Medulla oblongata (tissue), 1 donor: ENCODE results near the gene ARHGAP18.

Experiments
- DNase-seq: peaks from one replicate; pipeline ENCODE4 v3.0.0-alpha.2; 2015; ENCODE audit errors: extremely low spot score

The ARHGAP18 gene

GRCh38 chr6:129617986-129618385 lies 92.0 kb downstream of the ARHGAP18 start:
- DNase-seq: no peak

DNA sequence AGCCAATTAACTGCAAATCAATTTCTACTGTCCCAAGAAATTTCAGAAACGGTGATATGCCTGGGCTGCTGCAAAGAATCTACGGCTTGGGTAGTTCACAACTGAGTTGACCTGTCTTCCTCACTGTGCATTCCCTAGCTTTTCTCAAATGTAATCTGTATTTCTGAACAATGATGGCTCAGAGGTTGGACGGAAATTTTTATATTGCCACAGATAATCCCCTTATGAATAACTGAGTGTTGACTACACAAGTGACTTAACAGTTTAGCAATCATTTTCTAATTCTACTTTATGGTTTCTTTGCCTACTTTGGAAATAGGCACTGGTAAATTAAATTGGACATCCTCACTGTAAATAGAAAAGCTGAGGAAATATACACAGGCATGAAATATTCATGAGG lies 94.5 kb downstream of the ARHGAP18 start:
- no peak for DNase-seq

GRCh38 chr6:129615020-129615419 lies 95.0 kb downstream of the ARHGAP18 start:
- no peak for DNase-seq

DNA sequence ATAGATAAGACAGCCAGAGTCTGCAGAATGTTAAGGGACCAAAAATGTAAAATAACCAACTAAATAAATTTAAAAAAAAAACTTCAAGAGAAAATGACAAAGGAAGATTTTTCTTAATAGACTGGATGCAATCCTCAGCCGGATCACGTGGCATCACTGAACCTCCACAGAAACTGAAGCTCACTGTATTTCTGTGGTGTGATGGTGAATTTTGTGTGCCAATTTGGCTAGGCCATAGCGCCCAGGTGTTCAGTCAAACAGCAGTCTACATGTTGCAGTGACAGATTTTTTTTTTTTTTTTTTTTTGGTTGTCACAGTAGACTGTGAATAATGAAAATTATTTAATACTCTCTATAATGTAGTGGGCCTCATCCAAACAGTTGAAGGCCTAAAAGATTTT lies 95.5 kb downstream of the ARHGAP18 start:
- no peak for DNase-seq

- no peak for DNase-seq
Measured at GRCh38 chr6:129612440-129612839, 97.5 kb downstream of the ARHGAP18 start.

- DNase-seq: no peak
Measured at GRCh38 chr6:129609635-129610034, 100.3 kb downstream of the ARHGAP18 start.

DNA sequence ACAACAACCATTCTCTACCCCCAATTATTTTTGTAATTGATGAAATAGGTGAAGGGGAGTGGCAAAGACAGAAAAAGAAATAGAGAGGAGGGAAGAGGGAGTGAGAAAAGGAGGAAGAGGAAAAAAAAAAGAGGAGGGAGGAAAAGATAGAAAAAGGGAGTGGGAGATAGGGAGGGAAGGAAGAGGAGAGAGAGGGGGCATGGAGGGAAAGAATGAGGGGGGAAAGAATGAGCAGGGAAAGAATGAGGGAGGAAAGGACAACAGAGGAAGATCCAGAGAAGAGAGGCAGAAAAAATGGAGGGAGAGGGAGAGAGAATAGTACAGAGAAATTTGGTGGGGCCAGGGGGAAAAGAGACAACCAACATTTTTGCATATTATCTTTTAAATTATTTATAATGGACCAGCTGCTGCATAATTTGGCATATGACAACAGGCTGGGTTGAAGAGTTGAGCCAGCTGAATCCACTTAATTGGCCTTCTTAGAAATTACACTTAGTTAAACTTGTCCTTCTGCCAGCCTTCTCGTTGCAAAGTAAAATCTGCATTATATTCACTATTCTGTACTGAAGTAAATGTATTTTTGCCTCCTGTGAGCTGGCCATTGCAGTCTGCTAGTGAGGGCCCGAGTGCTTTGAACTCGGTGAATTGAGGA lies 101.0 kb downstream of the ARHGAP18 start:
- DNase-seq: no peak

GRCh38 chr6:129607581-129608186 lies 102.3 kb downstream of the ARHGAP18 start:
- DNase-seq: no peak

- DNase-seq: no peak
Measured at GRCh38 chr6:129606664-129607063, 103.3 kb downstream of the ARHGAP18 start.

- peak; percentile 13 for DNase-seq
Measured at GRCh38 chr6:129605967-129606366, 104.0 kb downstream of the ARHGAP18 start.

DNA sequence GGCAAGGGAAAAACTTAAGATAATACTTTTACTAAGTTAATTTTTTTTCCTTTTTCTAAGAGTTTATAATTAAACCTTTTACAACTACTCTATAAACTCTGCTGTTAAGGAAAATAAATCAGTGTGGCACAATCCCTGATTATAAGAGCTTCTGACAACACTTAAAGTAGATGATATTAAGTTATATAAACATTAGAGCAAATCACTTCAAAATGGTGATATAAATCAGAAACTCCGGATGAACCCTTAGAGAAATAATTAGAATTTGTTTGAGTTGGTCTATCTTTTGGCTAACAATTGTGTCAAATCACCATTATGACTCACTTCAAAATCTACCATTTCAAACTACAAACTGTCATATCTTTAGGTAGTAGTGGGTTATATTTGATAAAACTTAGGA lies 104.9 kb downstream of the ARHGAP18 start:
- no peak for DNase-seq

DNA sequence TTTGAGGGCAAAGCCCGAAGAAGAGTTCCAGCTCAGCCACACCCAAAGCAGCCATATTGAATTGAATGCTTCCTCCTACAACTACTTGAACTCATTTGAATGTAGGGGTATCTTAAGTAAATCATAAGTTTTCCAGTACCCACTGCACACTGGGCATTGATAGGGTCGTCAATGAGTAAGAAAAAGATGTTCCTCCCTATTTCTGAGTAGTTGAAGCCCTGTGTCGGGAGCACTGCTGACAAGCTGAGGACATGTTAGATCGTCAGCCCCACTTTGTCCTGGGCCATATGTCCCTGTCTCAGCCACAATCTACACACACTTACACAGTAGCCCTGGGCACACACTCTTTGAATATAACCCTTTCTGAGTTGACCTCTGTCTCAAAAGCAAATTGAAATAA lies 105.7 kb downstream of the ARHGAP18 start:
- DNase-seq: no peak

GRCh38 chr6:129603741-129604140 lies 106.2 kb downstream of the ARHGAP18 start:
- DNase-seq: no peak

DNA sequence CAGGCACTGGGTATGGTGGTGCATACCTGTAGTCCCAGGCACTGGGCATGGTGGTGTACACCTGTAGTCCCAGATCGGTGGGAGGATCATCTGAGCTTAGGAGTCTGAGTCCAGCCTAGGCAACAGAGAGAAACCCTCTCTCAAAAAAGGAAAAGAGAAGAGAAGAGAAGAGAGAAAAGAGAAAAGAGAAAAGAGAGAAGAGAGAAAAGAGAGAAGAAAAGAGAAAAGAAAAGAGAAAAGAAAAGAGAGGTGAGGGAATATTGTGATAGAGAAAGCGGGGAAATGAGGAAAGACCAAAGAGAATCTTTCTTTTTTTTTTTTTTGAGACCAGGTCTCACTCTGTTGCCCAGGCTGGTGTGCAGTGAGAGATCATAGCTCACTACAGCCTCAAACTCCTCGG lies 108.7 kb downstream of the ARHGAP18 start:
- no peak for DNase-seq

GRCh38 chr6:129599467-129599866 lies 110.5 kb downstream of the ARHGAP18 start:
- no peak for DNase-seq

DNA sequence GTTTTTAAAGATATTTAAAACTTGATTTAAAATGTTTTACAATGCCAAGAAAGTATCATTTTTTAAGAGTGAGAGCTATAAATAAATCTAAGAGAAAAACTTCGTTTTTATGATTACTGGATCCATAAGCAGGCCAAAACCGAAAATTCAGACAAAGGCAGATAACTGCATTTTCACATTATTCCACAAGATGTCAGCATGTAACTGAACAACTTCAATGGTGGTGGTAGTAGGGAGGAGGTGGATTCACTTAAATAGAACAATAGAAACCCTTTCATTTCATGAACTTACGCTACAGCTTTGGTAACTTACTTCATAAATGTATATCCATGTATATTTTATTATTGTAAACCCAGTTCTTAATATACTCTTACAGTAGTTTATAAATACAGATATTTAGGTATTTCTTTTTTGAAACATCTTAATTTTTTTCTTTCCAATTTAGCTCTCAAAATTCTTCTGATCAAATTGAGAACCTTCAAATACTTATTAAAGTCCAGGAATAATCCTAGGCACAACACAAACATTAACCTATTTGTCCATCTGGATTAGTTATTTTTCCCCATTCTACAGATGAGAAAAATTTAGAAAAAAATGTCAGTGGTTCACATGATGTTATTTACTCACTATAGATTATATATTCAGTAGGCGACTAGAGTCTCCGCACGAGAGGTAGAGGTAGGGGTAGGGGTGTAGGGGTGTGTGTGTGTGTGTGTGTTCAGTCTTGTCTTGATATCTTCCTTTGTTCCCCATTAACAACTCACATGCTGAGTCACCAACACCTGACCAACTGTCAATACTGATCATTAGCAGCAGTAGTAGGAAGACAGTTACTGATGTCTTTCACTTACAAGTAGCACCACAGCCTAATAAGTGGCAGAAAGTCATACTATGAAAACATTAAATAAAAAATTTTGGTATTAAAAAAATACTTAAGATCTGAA lies 111.5 kb downstream of the ARHGAP18 start:
- peak; percentile 91 for DNase-seq

- no peak for DNase-seq
Measured at GRCh38 chr6:129597023-129597713, 112.8 kb downstream of the ARHGAP18 start.

DNA sequence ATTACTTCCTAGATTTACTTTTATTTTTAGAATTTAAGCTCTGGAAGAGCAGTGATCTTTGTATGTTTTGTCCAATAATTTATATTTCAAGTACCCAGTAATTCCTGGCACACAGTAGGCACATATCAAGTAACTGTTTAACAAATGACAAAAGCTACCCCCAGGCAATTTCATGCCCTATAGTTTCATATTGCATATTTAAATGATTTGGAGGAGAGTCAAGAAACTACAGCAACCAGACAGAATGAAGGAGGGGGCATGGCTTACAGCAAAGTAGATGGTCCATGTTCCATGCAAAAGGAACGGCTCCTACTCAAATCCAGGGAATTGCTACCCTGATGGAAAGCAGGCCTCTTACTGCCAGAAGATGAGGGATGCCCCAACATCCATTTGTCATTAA lies 113.5 kb downstream of the ARHGAP18 start:
- no peak for DNase-seq

DNA sequence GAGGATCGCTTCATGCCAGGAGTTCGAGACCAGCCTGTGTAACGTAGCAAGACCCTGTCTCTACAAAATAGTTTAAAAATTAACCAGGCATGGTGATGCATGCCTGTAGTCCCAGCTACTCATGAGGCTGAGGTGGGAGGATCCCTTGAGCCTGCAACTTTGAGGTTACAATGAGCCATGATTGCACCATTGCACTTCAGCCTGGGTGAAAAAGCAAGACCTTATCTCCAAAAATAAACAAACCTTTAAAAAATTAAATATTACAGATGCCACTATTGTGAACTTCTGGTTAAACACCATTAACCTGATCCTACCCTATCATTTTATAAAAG lies 116.8 kb downstream of the ARHGAP18 start:
- no peak for DNase-seq

- no peak for DNase-seq
Measured at GRCh38 chr6:129592516-129593232, 117.3 kb downstream of the ARHGAP18 start.

DNA sequence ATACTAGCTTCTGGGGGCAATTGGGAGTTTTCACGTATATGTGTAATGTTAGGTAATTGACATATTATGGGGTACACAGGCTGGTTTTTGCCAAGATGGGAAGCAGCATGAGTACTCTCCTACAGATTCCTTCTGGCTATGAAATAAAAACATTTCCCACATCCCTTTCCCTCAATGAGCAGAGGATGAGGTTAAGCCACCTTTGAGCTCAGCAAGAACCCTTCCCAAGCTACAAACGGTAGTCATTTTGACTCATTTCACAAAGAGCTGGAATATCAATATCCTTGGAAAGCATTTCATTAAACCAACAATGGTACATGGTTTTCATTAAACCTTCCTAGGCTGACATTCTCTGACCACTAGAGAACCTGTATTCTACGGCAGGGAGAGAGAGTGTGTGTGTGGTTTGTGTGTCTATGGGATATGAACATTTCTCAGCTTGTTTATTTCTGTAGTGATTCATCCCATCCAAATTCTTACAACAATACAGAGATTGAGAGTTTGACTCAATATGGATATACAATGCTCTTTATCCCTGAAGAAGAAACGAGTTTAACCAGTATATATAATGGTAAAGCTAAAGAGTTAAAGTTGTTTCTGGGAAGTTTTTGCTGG lies 119.5 kb downstream of the ARHGAP18 start:
- DNase-seq: no peak
